Measurements from ENCODE around the gene MEIOB.

GRCh38 chr16:1915732-1916639, 44.0 kb upstream of the MEIOB start:
- TF ChIP-seq YY1 (IDR thresholded peaks at IDR 0.05; ENCODE audit: low read depth) (no peak), CREB1 (IDR thresholded peaks at IDR 0.05; ENCODE audit: low read depth) (no peak), EP300 (IDR thresholded peaks at IDR 0.05; ENCODE audit: borderline replicate concordance) (no peak), RAD21 (IDR thresholded peaks at IDR 0.05; ENCODE audit: low read depth) (no peak), EGR1 (IDR thresholded peaks at IDR 0.05) (no peak), CEBPB (IDR thresholded peaks at IDR 0.05) (no peak), MAX (IDR thresholded peaks at IDR 0.05) (no peak)

All from Ishikawa (cell line).